Stomach (tissue), 9 donors: ENCODE data around the gene SLC13A5. TPM values are rescaled to one million over a fixed set of nuclear protein-coding genes. Genes with fewer than 3 reads are reported as not detected.

Experiments
- DNase-seq, 2 donors: peaks; one replicate each; pipeline versions ENCODE4 v3.0.0 to v3.0.0-alpha.2; 2013 to 2019
- H3K27ac ChIP-seq, 5 donors: fragments of 200-600 bp in 4 of 5; sonication (generic) in 4 of 5; one replicate each; pipeline ENCODE4 v1.5.1; 2013 to 2019; ENCODE audit warnings: mild to moderate bottlenecking in 1 of 5, moderate library complexity in 1 of 5
- H3K27me3 ChIP-seq, 3 donors: fragments of 200-600 bp; sonication (generic); one replicate each; pipeline ENCODE4 v1.5.1; 2017 to 2019; ENCODE audit warnings: mixed run types in 1 of 3
- H3K36me3 ChIP-seq, 4 donors: fragments of 200-600 bp; sonication (generic); 1 replicate in 3 of 4; 2 replicates in 1 of 4; pipeline ENCODE4 v1.5.1; 2016 to 2019
- H3K4me1 ChIP-seq, 4 donors: fragments of 200-600 bp; sonication (generic); one replicate each; pipeline ENCODE4 v1.5.1; 2016 to 2019
- H3K4me3 ChIP-seq, 4 donors: fragments of 200-600 bp; sonication (generic) in 3 of 4; one replicate each; pipeline ENCODE4 v1.5.1; 2016 to 2019; ENCODE audit warnings: mild to moderate bottlenecking in 1 of 4
- H3K9me3 ChIP-seq, 4 donors: fragments of 200-600 bp; sonication (generic); one replicate each; pipeline ENCODE4 v1.5.1; 2016 to 2019
- EP300 ChIP-seq: sonication (generic); formaldehyde crosslinking; IDR thresholded peaks from one replicate; pipeline ENCODE4 v1.6.1; 2017; ENCODE audit warnings: antibody characterized with exemption
- POLR2A ChIP-seq, 4 donors: fragments of 450-650 bp; IDR thresholded peaks; one replicate each; pipeline ENCODE4 v1.6.1; 2016; ENCODE audit warnings: antibody characterized with exemption in 4 of 4, control low read depth in 2 of 4, mild to moderate bottlenecking in 1 of 4, moderate library complexity in 1 of 4
- POLR2AphosphoS5 ChIP-seq, 3 donors: sonication (generic); formaldehyde crosslinking; IDR thresholded peaks; one replicate each; pipeline ENCODE4 v1.6.1; 2016; ENCODE audit warnings: antibody characterized with exemption in 3 of 3
- WGBS, 5 donors: extraction: QIAGEN DNeasy Blood & Tissue Kit in 3 of 5; methylation state at CpG; one replicate each; pipeline versions ENCODE4 v1.1.5 to v1.1.7; 2013 to 2018; 5-methylcytosine and 5-hydroxymethylcytosine counted together
- intact Hi-C: fragments of 100-400 bp; cut with DNase I; formaldehyde crosslinking; loops from one replicate; pipeline ENCODE4 v1.15.1; 2023; ENCODE audit warnings: low total_unique reads
- polyA plus RNA-seq, 3 donors: library from polyadenylated mRNA; stranded (reverse); fragments of 200-250 nt; gene quantifications; one replicate each; pipeline ENCODE4 v1.2.3, GENCODE V29; 2013
- total RNA-seq, 5 donors: library from RNA; depleted of rRNA; stranded (reverse); fragments of >200 nt; gene quantifications; one replicate each; pipeline versions ENCODE4 v1.1.0 to v1.2.3, GENCODE V29; 2014 to 2016
- TF ChIP-seq, protein P1 (sequence below), 7 experiments: fragments of 450-650 bp in 4 of 7; fragments of 200-600 bp in 3 of 7; sonication (generic) in 3 of 7; IDR thresholded peaks; one replicate each; pipeline ENCODE4 v1.5.1; 2016 to 2019; ENCODE audit warnings: antibody characterized with exemption in 7 of 7, control low read depth in 2 of 7, mild to moderate bottlenecking in 1 of 7
- donor health status: healthy with polysubstance abuse.
- donor health status: Bipolar disorder and iron deficiency.
- donor health status: healthy.

Gene SLC13A5
- total and polyA plus RNA-seq, 8 donors, result 3.1 TPM; not detected in 7

DNA sequence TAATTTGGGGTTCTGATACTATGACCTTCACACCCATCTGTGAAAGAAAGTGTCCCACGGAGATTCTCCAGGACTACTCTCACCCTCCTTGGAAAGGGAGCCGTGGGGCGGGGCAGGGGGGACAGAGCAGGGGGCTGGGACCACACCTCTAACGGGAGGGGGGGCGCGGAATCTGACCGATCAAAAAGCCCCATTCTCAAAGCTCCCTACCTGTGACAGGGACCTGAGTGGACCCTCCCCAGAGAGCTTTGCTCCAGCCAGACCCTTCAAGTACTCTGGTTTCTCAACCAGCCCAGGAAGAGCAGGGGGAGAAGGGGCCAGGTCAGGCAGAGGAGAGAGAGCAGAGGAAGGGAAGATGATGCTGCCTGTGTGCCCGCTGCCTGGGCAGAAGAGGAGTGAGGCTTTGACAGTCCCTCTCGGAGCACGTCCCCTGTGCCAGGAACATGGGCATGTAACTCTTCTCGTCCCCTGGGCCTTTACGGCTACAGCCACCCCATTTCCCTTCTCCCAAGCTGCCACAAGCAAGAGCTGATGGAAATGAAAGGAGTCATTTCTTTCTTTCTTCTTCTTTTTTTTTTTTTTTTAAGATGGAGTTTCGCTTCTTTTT, 43.4 kb upstream of the SLC13A5 start:
- no peak for DNase-seq
- peak overlapping the region; percentile 46 to 79 (median 61) for H3K4me3 ChIP-seq
- intact Hi-C loops, result no loop called here
- TF ChIP-seq, protein P1, sequence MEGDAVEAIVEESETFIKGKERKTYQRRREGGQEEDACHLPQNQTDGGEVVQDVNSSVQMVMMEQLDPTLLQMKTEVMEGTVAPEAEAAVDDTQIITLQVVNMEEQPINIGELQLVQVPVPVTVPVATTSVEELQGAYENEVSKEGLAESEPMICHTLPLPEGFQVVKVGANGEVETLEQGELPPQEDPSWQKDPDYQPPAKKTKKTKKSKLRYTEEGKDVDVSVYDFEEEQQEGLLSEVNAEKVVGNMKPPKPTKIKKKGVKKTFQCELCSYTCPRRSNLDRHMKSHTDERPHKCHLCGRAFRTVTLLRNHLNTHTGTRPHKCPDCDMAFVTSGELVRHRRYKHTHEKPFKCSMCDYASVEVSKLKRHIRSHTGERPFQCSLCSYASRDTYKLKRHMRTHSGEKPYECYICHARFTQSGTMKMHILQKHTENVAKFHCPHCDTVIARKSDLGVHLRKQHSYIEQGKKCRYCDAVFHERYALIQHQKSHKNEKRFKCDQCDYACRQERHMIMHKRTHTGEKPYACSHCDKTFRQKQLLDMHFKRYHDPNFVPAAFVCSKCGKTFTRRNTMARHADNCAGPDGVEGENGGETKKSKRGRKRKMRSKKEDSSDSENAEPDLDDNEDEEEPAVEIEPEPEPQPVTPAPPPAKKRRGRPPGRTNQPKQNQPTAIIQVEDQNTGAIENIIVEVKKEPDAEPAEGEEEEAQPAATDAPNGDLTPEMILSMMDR (IDR thresholded peaks at IDR 0.05), result no peak
- TF ChIP-seq POLR2AphosphoS5 (IDR thresholded peaks at IDR 0.05) (no peak), POLR2A (IDR thresholded peaks at IDR 0.05) (no peak), EP300 (no peak)
- H3K9me3 ChIP-seq, result no peaks in the 10 kb centered on the region
- H3K27me3 ChIP-seq, result no peaks in the 10 kb centered on the region
- 32 to 51% (median 44%) methylated on average over 13 of the region's 13 CpGs for WGBS, 5 donors
- peak overlapping the region; percentile 37 to 94 (median 81) for H3K27ac ChIP-seq
- peaks cover 0 to 39% (median 35%) of the 10 kb centered on the region in 4 donors for H3K36me3 ChIP-seq
- H3K4me1 ChIP-seq, result peaks cover 11 to 63% (median 42%) of the 10 kb centered on the region in 4 donors

DNA sequence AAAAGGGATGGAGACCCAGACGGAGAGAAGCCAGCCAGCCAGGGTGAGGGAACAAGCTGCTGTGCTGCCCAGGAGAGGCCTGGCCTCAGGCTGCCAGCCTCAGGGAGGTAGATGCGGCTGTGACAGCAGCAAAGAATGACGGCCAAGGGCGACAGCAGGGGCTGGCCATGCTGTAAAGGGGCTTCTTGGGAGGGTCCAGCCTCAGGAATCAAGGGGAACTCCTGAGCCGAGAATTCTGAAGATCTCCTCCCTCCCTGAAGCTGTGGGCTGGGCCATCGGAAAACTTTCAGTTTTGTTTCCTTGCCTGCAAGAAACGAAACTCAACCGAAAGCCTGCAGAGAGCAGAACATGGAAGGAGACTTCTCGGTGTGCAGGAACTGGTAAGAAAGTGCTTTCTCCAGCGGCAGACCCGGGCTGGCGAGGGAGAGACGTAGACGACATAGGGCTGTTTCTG, 42.6 kb upstream of the SLC13A5 start, which contains the start of gene XAF1:
XAF1 (plus strand) TSS at position 316 of the 454 bp plus-strand sequence; CDS start at position 349, 33 bp downstream.
- Histone ChIP-seq H3K36me3 (peaks cover 0 to 31% (median 28%) of the 10 kb centered on the region in 4 donors), H3K27ac (peak within 1 kb of the TSS; percentile 67 to 94 (median 81)), H3K4me3 (peak within 1 kb of the TSS; percentile 46 to 79 (median 61)), H3K4me1 (peaks cover 11 to 63% (median 42%) of the 10 kb centered on the region in 4 donors), H3K27me3 (no peaks in the 10 kb centered on the region), H3K9me3 (no peaks in the 10 kb centered on the region)
- 1 to 8% (median 5%) methylated on average over 14 of the region's 14 CpGs for WGBS, 5 donors
- intact Hi-C loops, result no loop called here
- DNase-seq, result peak; percentile 46 to 79
- TF ChIP-seq POLR2AphosphoS5 (IDR thresholded peaks at IDR 0.05) (peak in 2 of 3 donors; percentile 43 to 55), POLR2A (IDR thresholded peaks at IDR 0.05) (no peak)

DNA sequence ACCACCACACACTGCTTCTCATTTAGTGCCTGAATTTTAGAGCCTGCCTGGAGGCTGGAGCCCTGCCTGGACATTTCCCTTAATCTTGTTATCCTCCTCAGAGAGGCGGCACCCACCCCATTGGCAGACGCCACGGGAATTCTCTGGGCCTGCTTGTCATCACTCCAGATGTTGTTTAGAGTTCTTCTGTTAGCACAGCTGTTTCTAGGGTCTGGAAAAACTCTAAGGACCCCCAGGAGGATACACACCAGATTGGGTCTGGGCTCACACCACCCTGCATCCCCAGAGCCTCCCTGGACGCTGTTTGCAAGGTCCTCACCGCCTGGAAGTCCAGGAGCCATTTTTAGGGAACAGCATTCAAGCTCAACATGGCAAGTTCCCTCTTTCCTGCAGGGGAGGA, 42.1 kb upstream of the SLC13A5 start:
- DNase-seq, result peak in 1 of 2 donors; percentile 75
- intact Hi-C loops, result no loop called here
- Histone ChIP-seq H3K27me3 (no peaks in the 10 kb centered on the region), H3K27ac (peak overlapping the region; percentile 67 to 94 (median 81)), H3K36me3 (peaks cover 0 to 26% (median 23%) of the 10 kb centered on the region in 4 donors), H3K4me1 (peaks cover 11 to 63% (median 42%) of the 10 kb centered on the region in 4 donors), H3K9me3 (no peaks in the 10 kb centered on the region), H3K4me3 (peak overlapping the region; percentile 46 to 79 (median 61))
- TF ChIP-seq EP300 (no peak), POLR2A (IDR thresholded peaks at IDR 0.05) (no peak), POLR2AphosphoS5 (IDR thresholded peaks at IDR 0.05) (no peak)
- TF ChIP-seq, protein P1 (IDR thresholded peaks at IDR 0.05), result no peak
- 55 to 72% (median 61%) methylated on average over 3 to 5 of the region's 5 CpGs for WGBS, 5 donors

DNA sequence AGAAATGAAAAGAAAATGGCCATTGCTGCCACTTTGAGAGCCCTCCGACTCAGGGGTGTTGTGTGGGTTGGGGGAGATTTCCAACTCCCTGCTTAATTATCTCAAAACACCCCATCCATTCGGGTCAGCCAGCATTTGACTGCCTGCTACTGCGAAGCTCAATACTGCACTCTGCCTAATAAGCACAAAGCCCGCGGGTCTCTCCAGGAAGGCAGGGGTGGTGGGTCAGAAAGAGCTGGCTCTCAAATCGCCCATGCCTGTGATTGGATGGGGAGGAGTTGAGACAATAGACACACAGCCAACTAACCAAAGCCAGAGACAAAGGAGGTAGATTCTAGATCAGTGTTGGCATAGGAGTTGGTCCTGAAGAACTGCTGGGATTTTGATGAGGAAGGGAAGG, 40.4 kb upstream of the SLC13A5 start:
- Histone ChIP-seq H3K27me3 (no peaks in the 10 kb centered on the region), H3K4me1 (peaks cover 11 to 63% (median 42%) of the 10 kb centered on the region in 4 donors), H3K4me3 (no peak overlapping the region), H3K36me3 (peaks cover 0 to 9% (median 6%) of the 10 kb centered on the region in 4 donors), H3K9me3 (no peaks in the 10 kb centered on the region), H3K27ac (peak overlapping the region; percentile 18 to 94 (median 74))
- intact Hi-C loops, result no loop called here
- DNase-seq, result peak in 1 of 2 donors; percentile 24
- 70 to 88% (median 79%) methylated on average over 6 of the region's 6 CpGs for WGBS, 5 donors
- TF ChIP-seq, protein P1 (IDR thresholded peaks at IDR 0.05), result no peak
